Right atrium auricular region (tissue), 2 donors: Measurements from ENCODE around the gene TAF4. TPM values are rescaled to one million over a fixed set of nuclear protein-coding genes. Genes with fewer than 3 reads are reported as not detected.

Experiments
- DNase-seq: peaks from one replicate; pipeline ENCODE4 v3.0.0-alpha.2; 2019; ENCODE audit warnings: low spot score
- H3K27ac ChIP-seq, 2 donors: fragments of 200-600 bp; sonication (generic); 1 replicate in 1 of 2; 2 replicates in 1 of 2; pipeline ENCODE4 v1.5.1; 2016 to 2019
- H3K27me3 ChIP-seq, 2 donors: fragments of 200-600 bp; sonication (generic); one replicate each; pipeline versions ENCODE4 v1.5.1 to v1.6.0; 2017 to 2019
- H3K36me3 ChIP-seq: fragments of 200-600 bp; sonication (generic); one replicate; pipeline ENCODE4 v1.5.1; 2016
- H3K4me1 ChIP-seq, 2 donors: fragments of 200-600 bp; sonication (generic); one replicate each; pipeline versions ENCODE4 v1.5.1 to v1.6.0; 2017 to 2019
- H3K4me3 ChIP-seq, 2 donors: fragments of 200-600 bp; sonication (generic); 1 replicate in 1 of 2; 2 replicates in 1 of 2; pipeline ENCODE4 v1.5.1; 2017 to 2019; ENCODE audit warnings: mild to moderate bottlenecking in 1 of 2, moderate library complexity in 1 of 2
- H3K9me3 ChIP-seq, 2 donors: fragments of 200-600 bp; sonication (generic); one replicate each; pipeline ENCODE4 v1.5.1; 2019
- total RNA-seq, 2 donors: library from RNA; depleted of rRNA; stranded (reverse); fragments of >200 nt; gene quantifications; one replicate each; pipeline ENCODE4 v1.1.0, GENCODE V29; 2016
- TF ChIP-seq, protein P1 (sequence below), 2 donors: fragments of 200-600 bp; sonication (generic); IDR thresholded peaks; one replicate each; pipeline ENCODE4 v1.5.1; 2019; ENCODE audit warnings: antibody characterized with exemption in 2 of 2

TAF4 gene
- total RNA-seq, 2 donors from 2014 or later: 8.3 to 18.0 TPM

DNA sequence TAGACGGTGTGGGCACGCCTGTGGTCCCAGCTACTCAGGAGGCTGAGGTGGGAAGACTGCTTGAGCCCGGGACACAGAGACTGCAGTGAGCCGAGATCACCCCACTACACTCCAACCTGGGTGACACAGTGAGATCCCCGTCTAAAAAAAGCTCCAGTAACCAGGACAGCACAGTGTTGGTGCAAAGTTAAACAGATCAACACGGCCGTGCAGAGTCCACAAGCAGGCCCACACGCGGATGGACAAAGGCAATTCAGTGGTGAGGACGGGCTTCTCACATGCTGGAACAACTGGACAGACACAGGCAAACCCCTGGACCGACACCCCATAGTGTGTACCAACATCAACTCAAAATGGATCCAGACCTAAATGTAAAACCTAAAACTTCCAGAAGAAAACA is 41.7 kb downstream of the TAF4 start:
- TF ChIP-seq, protein P1, sequence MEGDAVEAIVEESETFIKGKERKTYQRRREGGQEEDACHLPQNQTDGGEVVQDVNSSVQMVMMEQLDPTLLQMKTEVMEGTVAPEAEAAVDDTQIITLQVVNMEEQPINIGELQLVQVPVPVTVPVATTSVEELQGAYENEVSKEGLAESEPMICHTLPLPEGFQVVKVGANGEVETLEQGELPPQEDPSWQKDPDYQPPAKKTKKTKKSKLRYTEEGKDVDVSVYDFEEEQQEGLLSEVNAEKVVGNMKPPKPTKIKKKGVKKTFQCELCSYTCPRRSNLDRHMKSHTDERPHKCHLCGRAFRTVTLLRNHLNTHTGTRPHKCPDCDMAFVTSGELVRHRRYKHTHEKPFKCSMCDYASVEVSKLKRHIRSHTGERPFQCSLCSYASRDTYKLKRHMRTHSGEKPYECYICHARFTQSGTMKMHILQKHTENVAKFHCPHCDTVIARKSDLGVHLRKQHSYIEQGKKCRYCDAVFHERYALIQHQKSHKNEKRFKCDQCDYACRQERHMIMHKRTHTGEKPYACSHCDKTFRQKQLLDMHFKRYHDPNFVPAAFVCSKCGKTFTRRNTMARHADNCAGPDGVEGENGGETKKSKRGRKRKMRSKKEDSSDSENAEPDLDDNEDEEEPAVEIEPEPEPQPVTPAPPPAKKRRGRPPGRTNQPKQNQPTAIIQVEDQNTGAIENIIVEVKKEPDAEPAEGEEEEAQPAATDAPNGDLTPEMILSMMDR (IDR thresholded peaks at IDR 0.05): no peak
- Histone ChIP-seq H3K4me3 (no peak overlapping the region), H3K27me3 (no peaks in the 10 kb centered on the region), H3K4me1 (peaks cover 0 to 54% of the 10 kb centered on the region in 2 donors), H3K36me3 (no peaks in the 10 kb centered on the region), H3K27ac (no peak overlapping the region), H3K9me3 (no peaks in the 10 kb centered on the region)
- no peak for DNase-seq

DNA sequence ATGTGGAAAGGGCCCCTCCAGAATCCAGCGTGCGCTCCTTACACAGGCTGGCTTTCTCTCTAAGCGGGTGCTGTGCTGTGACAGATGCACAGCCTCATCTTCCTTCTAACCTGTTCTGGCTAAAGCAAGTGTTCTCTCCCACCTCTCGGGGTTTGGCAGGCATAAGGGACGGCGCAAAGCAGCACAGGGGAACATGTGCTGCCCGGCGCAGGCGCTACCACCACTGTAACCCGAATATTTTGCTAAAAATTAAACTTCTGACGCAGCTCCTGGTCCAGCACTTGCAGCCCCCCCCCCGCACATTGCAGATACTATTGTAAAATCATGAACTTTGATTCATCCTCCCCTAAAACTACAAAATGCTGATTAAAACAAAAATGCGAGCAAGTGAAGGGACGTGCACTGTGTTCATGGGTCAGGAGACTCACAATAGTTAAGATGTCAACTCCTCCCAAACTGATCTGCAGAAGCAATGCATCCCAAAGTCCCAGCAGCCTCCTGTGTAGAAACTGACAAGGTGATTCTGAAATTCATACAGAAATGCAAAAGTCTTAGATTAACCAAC is 43.0 kb downstream of the TAF4 start:
- no peak overlapping the region for H3K27ac ChIP-seq
- H3K4me1 ChIP-seq: peaks cover 0 to 59% of the 10 kb centered on the region in 2 donors
- no peak for DNase-seq
- H3K9me3 ChIP-seq: no peaks in the 10 kb centered on the region
- no peak overlapping the region for H3K4me3 ChIP-seq
- no peaks in the 10 kb centered on the region for H3K27me3 ChIP-seq
- TF ChIP-seq, protein P1 (IDR thresholded peaks at IDR 0.05): no peak
- H3K36me3 ChIP-seq: no peaks in the 10 kb centered on the region

DNA sequence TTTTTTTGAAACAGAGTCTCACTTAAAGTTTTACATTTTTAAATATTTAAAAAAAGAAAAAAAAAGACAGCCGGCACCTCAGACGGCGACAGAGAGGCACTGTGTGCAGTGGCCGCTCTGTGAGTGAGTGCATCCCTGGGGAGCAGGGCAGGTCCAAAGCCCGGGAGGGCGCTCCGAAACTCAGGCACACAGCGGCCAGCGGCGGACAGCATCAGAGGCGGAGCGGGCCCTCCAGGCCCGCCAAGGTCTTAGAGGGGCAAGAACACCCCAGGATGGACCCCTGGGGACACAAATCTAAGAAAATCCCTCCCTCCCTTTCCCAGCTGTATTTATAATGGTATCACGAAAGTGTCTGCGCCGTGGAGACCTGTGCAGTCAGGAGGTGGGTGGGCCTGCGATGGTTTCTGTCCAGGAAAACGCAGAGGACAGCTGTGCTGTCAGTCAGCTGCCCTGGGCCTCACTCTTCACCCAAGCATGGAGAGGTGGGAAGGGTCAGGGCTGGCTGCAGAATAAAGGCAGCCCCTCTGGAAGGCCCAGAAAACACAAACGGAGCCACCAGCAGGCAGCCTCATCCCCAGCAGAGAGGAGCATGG is 43.8 kb downstream of the TAF4 start:
- no peaks in the 10 kb centered on the region for H3K9me3 ChIP-seq
- no peaks in the 10 kb centered on the region for H3K27me3 ChIP-seq
- no peak overlapping the region for H3K4me3 ChIP-seq
- peaks cover 0 to 56% of the 10 kb centered on the region in 2 donors for H3K4me1 ChIP-seq
- TF ChIP-seq, protein P1 (IDR thresholded peaks at IDR 0.05): no peak
- DNase-seq: no peak
- no peaks in the 10 kb centered on the region for H3K36me3 ChIP-seq
- H3K27ac ChIP-seq: no peak overlapping the region

DNA sequence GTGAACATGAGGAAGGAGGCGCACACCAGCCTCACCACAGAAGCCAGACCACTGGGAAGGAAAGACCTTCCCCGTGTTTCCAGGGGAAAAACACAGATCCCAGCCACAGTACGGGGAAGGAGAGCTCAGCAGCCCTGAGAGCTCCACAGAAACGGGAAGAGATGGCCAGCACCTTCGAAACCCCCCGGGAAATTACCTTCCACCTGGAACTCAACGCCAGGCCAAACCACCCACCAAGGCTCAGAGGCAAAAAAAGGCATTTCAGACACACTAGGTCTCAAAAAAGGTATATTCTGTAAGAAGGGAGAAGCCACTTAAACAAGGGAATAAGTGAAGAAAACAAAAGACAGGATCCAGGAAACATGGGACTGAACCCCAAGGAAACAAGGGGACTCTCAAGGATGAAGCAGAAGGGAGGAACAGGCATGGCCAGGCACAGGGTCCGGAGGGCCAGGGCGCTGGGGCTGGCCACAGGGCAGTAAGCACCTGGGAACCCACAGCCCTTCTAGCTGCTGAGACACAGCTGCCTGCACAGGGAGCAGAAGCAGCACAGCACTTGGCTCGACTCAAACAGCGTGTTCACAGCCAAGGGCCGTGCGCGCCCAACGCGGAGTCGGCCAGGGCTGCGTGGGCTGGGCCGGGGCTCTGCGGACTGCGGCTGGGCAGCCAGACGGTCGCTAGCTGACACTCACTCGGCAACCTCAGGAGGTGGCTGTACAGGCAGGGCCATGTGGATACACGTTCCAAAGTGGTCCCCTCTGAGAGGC is 44.6 kb downstream of the TAF4 start:
- H3K4me3 ChIP-seq: no peak overlapping the region
- H3K27ac ChIP-seq: no peak overlapping the region
- DNase-seq: peak; percentile 61
- H3K9me3 ChIP-seq: no peaks in the 10 kb centered on the region
- peaks cover 0 to 48% of the 10 kb centered on the region in 2 donors for H3K4me1 ChIP-seq
- H3K27me3 ChIP-seq: no peaks in the 10 kb centered on the region
- TF ChIP-seq, protein P1 (IDR thresholded peaks at IDR 0.05): no peak
- H3K36me3 ChIP-seq: no peaks in the 10 kb centered on the region

DNA sequence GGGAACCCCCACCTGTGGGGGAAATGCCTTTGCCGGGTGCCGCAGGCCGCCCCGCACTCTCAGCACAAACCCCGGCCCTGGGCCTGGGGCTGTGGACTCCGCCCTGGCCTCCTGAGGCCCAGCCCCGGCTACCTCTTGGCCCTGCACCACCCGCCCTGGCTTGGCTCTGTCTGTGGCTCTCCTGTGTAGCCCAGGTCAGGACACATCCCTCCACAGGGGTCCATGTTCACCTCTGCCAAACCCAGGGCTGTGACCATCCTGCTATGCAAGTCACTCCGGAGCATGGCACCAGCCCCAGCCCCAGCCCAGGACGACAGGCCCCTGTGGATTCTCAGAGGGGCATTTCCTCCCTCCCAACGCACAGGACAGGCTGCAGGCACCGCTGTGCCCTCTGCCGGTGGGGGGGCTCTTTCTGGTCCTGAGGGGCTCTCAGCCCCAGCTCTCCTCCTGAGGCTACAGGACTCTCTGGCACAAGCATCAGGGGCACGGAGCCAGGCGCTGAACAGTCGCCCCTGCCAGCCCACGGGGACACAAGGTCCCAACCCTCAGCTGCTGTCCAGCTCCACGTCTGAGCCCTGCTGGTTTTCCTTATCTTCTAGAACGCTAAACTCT is 45.7 kb downstream of the TAF4 start:
- Histone ChIP-seq H3K4me1 (peaks cover 0 to 38% of the 10 kb centered on the region in 2 donors), H3K27me3 (no peaks in the 10 kb centered on the region), H3K27ac (peak overlapping the region; percentile 27 to 41)

More for the DNA sequence above, 45.7 kb downstream of the TAF4 start:
- no peak for DNase-seq
- TF ChIP-seq, protein P1 (IDR thresholded peaks at IDR 0.05): no peak
- Histone ChIP-seq H3K9me3 (no peaks in the 10 kb centered on the region), H3K36me3 (no peaks in the 10 kb centered on the region), H3K4me3 (no peak overlapping the region)
